Sigmoid colon (tissue), 7 donors: ENCODE measurements around the gene UQCC5. TPM values are rescaled to one million over a fixed set of nuclear protein-coding genes. Genes with fewer than 3 reads are reported as not detected.
"Not testable (repeated sequence)": the region's sequence is repeated elsewhere in the genome, so short reads cannot be mapped to it uniquely, and the experiment has no call there.

Experiments
- DNase-seq: peaks from one replicate; pipeline ENCODE4 v3.0.0-alpha.2; 2019
- H3K27ac ChIP-seq, 4 donors: fragments of 200-600 bp; sonication (generic); one replicate each; pipeline ENCODE4 v1.5.1; 2016 to 2019; ENCODE audit warnings: mild to moderate bottlenecking in 1 of 4
- H3K27me3 ChIP-seq, 3 donors: fragments of 200-600 bp; sonication (generic); one replicate each; pipeline ENCODE4 v1.5.1; 2019; ENCODE audit warnings: mild to moderate bottlenecking in 1 of 3
- H3K36me3 ChIP-seq, 4 donors: fragments of 200-600 bp; sonication (generic); one replicate each; pipeline ENCODE4 v1.5.1; 2016 to 2019
- H3K4me1 ChIP-seq, 4 donors: fragments of 200-600 bp; sonication (generic); one replicate each; pipeline ENCODE4 v1.5.1; 2017 to 2019
- H3K4me3 ChIP-seq, 4 donors: fragments of 200-600 bp; sonication (generic); one replicate each; pipeline ENCODE4 v1.5.1; 2017 to 2019; ENCODE audit warnings: mild to moderate bottlenecking in 2 of 4, moderate library complexity in 1 of 4
- H3K9me3 ChIP-seq, 4 donors: fragments of 200-600 bp in 3 of 4; sonication (generic) in 3 of 4; one replicate each; pipeline versions ENCODE4 v1.5.1 to v1.6.1; 2013 to 2019
- CTCF ChIP-seq, 4 experiments: fragments of 450-650 bp in 3 of 4; fragments of 200-600 bp in 1 of 4; IDR thresholded peaks; one replicate each; pipeline ENCODE4 v1.5.1; 2016 to 2019; ENCODE audit warnings: antibody characterized with exemption in 4 of 4, mild to moderate bottlenecking in 3 of 4, moderate library complexity in 2 of 4
- EP300 ChIP-seq, 4 donors: sonication (generic); formaldehyde crosslinking; IDR thresholded peaks; one replicate each; pipeline ENCODE4 v1.6.1; 2017; ENCODE audit warnings: antibody characterized with exemption in 4 of 4
- POLR2A ChIP-seq, 2 donors: fragments of 450-650 bp; IDR thresholded peaks; one replicate each; pipeline ENCODE4 v1.6.1; 2016; ENCODE audit warnings: antibody characterized with exemption in 2 of 2, mild to moderate bottlenecking in 2 of 2, moderate library complexity in 2 of 2
- POLR2AphosphoS5 ChIP-seq, 4 donors: sonication (generic); formaldehyde crosslinking; IDR thresholded peaks; one replicate each; pipeline ENCODE4 v1.6.1; 2017; ENCODE audit warnings: antibody characterized with exemption in 4 of 4
- WGBS, 2 donors: extraction: QIAGEN DNeasy Blood & Tissue Kit; methylation state at CpG; one replicate each; pipeline ENCODE4 v1.1.7; 2013; 5-methylcytosine and 5-hydroxymethylcytosine counted together
- intact Hi-C: fragments of 100-400 bp; cut with DNase I; formaldehyde crosslinking; loops from one replicate; pipeline ENCODE4 v1.15.1; 2023
- polyA plus RNA-seq, 3 donors: library from polyadenylated mRNA; stranded (reverse); fragments of 200-250 nt; gene quantifications; one replicate each; pipeline ENCODE4 v1.2.3, GENCODE V29; 2013
- total RNA-seq, 4 donors: library from RNA; depleted of rRNA; stranded (reverse); fragments of >200 nt; gene quantifications; one replicate each; pipeline ENCODE4 v1.1.0, GENCODE V29; 2016
- donor health status: healthy with polysubstance abuse.
- donor health status: Bipolar disorder and iron deficiency.
- donor health status: healthy.

Gene UQCC5
- total and polyA plus RNA-seq, 7 donors, result 0.54 to 15.6 (median 2.9) TPM

- Histone ChIP-seq H3K9me3 (no peaks in the 10 kb centered on the region), H3K4me3 (no peak overlapping the region), H3K27ac (no peak overlapping the region), H3K27me3 (no peaks in the 10 kb centered on the region), H3K4me1 (peaks cover 0 to 21% (median 3%) of the 10 kb centered on the region in 4 donors), H3K36me3 (peaks cover 0 to 28% (median 5%) of the 10 kb centered on the region in 4 donors)
- intact Hi-C loops, result no loop called here
- 95% methylated on average over 26 of the region's 26 CpGs for WGBS, 2 donors
- peak; percentile 62 for DNase-seq
- TF ChIP-seq POLR2AphosphoS5 (IDR thresholded peaks at IDR 0.05) (no peak), POLR2A (IDR thresholded peaks at IDR 0.05) (no peak), EP300 (IDR thresholded peaks at IDR 0.05) (no peak), CTCF (IDR thresholded peaks at IDR 0.05) (no peak)
Measured at GRCh38 chr3:52523386-52524257, 12.8 kb upstream of the UQCC5 start.

GRCh38 chr3:52524258-52524751 is 12.1 kb upstream of the UQCC5 start:
- TF ChIP-seq EP300 (IDR thresholded peaks at IDR 0.05) (no peak), CTCF (IDR thresholded peaks at IDR 0.05) (no peak), POLR2A (IDR thresholded peaks at IDR 0.05) (no peak), POLR2AphosphoS5 (IDR thresholded peaks at IDR 0.05) (no peak)
- H3K27me3 ChIP-seq, result no peaks in the 10 kb centered on the region
- intact Hi-C loops, result no loop called here
- H3K36me3 ChIP-seq, result peaks cover 0 to 31% (median 7%) of the 10 kb centered on the region in 4 donors
- H3K27ac ChIP-seq, result peak overlapping the region in 3 of 4 donors; percentile 21 to 62 (median 47)
- DNase-seq, result peak; percentile 48
- H3K4me3 ChIP-seq, result no peak overlapping the region
- peaks cover 0 to 15% (median 0%) of the 10 kb centered on the region in 4 donors for H3K4me1 ChIP-seq
- no peaks in the 10 kb centered on the region for H3K9me3 ChIP-seq
- WGBS, 2 donors, result 95% methylated on average over 18 of the region's 18 CpGs

GRCh38 chr3:52524752-52525679 is 11.4 kb upstream of the UQCC5 start:
- peaks cover 0 to 15% (median 0%) of the 10 kb centered on the region in 4 donors for H3K4me1 ChIP-seq
- H3K36me3 ChIP-seq, result peaks cover 0 to 31% (median 7%) of the 10 kb centered on the region in 4 donors
- WGBS, 2 donors, result 87% methylated on average over 34 of the region's 34 CpGs
- TF ChIP-seq CTCF (IDR thresholded peaks at IDR 0.05) (no peak), EP300 (IDR thresholded peaks at IDR 0.05) (no peak)
- intact Hi-C loops, result no loop called here
- DNase-seq, result peak; percentile 66
- no peaks in the 10 kb centered on the region for H3K27me3 ChIP-seq
- H3K4me3 ChIP-seq, result no peak overlapping the region
- H3K27ac ChIP-seq, result peak overlapping the region; percentile 3 to 62 (median 34)
- no peaks in the 10 kb centered on the region for H3K9me3 ChIP-seq

GRCh38 chr3:52525680-52526561 is 10.5 kb upstream of the UQCC5 start:
- Histone ChIP-seq H3K4me3 (no peak overlapping the region), H3K27me3 (no peaks in the 10 kb centered on the region), H3K4me1 (peaks cover 0 to 15% (median 0%) of the 10 kb centered on the region in 4 donors), H3K27ac (peak overlapping the region; percentile 3 to 62 (median 34)), H3K9me3 (no peaks in the 10 kb centered on the region), H3K36me3 (peaks cover 0 to 31% (median 7%) of the 10 kb centered on the region in 4 donors)
- intact Hi-C loops, result no loop called here
- WGBS, 2 donors, result 86 to 87% methylated on average over 9 of the region's 9 CpGs
- TF ChIP-seq POLR2AphosphoS5 (IDR thresholded peaks at IDR 0.05) (no peak), CTCF (IDR thresholded peaks at IDR 0.05) (no peak), EP300 (IDR thresholded peaks at IDR 0.05) (no peak), POLR2A (IDR thresholded peaks at IDR 0.05) (no peak)
- DNase-seq, result peak; percentile 58

- DNase-seq, intact Hi-C loops, H3K4me3 ChIP-seq, H3K27ac ChIP-seq, H3K9me3 ChIP-seq, H3K27me3 ChIP-seq: not testable (repeated sequence)
- Histone ChIP-seq H3K4me1 (peaks cover 0 to 15% (median 0%) of the 10 kb centered on the region in 4 donors), H3K36me3 (peaks cover 0 to 31% (median 7%) of the 10 kb centered on the region in 4 donors)
- 93 to 94% methylated on average over 5 of the region's 5 CpGs for WGBS, 2 donors
Measured at GRCh38 chr3:52526671-52527038, 9.8 kb upstream of the UQCC5 start.
